Measurements from ENCODE around the gene ANP32B. TPM values are rescaled to one million over a fixed set of nuclear protein-coding genes. Genes with fewer than 3 reads are reported as not detected.
A peak's percentile ranks its signal among the peaks of the same experiment; 100 is the strongest.
"Not testable (repeated sequence)": the region's sequence is repeated elsewhere in the genome, so short reads cannot be mapped to it uniquely, and the experiment has no call there.

ANP32B gene
- total and polyA plus RNA-seq, 4 experiments from 2014 or later: 70.4 to 168 (median 128) TPM

DNA sequence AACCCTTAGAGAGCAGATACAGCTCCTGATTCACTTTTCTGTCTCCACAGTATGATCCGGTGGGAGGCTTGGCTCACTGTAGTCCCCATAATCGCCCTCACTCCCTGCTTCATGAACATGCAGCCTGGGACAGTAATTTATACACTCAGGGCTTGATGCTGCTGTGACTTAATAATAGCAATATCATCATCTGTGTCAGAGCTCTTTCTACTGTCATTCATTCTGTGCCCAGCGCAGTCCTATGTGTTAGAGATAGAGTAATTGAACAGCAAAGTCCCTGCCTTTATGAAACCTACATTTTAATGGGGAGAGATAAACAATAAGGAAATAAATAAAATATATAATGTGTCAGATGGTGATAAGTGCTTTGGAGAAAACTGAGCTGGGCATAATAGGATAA lies 42.4 kb upstream of the ANP32B start:
- Histone ChIP-seq H3K4me3 (ENCODE audit: low read length in 2 of 2) (no peak overlapping the region), H3K36me3 (ENCODE audit: insufficient read depth, low read length) (no peaks in the 10 kb centered on the region), H3K27me3 (ENCODE audit: insufficient read depth, low read length) (no peaks in the 10 kb centered on the region), H3K27ac (ENCODE audit: low read depth, low read length) (no peak overlapping the region), H3K4me1 (ENCODE audit: insufficient read depth, low read length) (peaks cover 28% of the 10 kb centered on the region), H3K9me3 (ENCODE audit: control insufficient read depth in 1 of 2, low read length in 2 of 2) (no peaks in the 10 kb centered on the region)
- peak overlapping the region in 2 of 7 donors; percentile 6 to 43 for H3K27ac Mint-ChIP-seq
- no peak overlapping the region for H3K4me3 Mint-ChIP-seq
- intact Hi-C loops (cut with micrococcal nuclease): no loop called here
- H3K27me3 Mint-ChIP-seq: no peaks in the 10 kb centered on the region
- POLR2A ChIA-PET (ENCODE audit: partially characterized antibody): interaction anchor here (1.4 to 1.7 kb wide), 2 partner anchors 10 to 34 kb away, joined by 3 to 4 read pairs; no protein-coding TSS in a partner anchor
- peaks cover 0 to 2% (median 0%) of the 10 kb centered on the region in 8 donors for H3K9me3 Mint-ChIP-seq
- DNase-seq: no peak
- H3K36me3 Mint-ChIP-seq: no peaks in the 10 kb centered on the region
- H3K4me1 Mint-ChIP-seq: peaks cover 18 to 31% (median 21%) of the 10 kb centered on the region in 4 donors
- CTCF ChIA-PET (ENCODE audit: partially characterized antibody): interaction anchor here (1.0 to 8.1 kb wide), 3 partner anchors 14 to 42 kb away, joined by 3 to 61 read pairs (median 4); partner anchors contain the start of genes ANP32B and TRMO

DNA sequence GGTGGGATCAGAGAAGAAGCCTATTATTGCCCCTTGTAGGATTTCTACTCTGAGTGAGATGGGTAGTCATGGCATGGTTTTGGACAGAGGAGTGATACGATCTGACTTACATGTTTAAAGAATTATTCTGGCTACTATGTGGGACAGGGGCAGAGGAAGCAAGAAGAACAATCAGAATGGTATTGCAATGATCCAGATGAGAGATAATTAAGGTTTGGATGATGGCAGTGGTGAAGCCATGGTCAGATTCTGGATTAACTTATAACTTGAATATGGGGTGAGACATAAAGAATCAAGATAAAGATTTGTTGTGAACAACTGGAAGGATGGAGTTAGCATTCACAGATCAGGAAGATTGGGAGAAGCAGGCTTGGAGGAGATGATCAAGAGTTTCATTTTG lies 41.8 kb upstream of the ANP32B start:
- H3K27me3 Mint-ChIP-seq: no peaks in the 10 kb centered on the region
- DNase-seq: no peak
- Histone ChIP-seq H3K27ac (ENCODE audit: low read depth, low read length) (no peak overlapping the region), H3K27me3 (ENCODE audit: insufficient read depth, low read length) (no peaks in the 10 kb centered on the region), H3K4me1 (ENCODE audit: insufficient read depth, low read length) (peaks cover 28% of the 10 kb centered on the region), H3K4me3 (ENCODE audit: low read length in 2 of 2) (no peak overlapping the region), H3K9me3 (ENCODE audit: control insufficient read depth in 1 of 2, low read length in 2 of 2) (no peaks in the 10 kb centered on the region), H3K36me3 (ENCODE audit: insufficient read depth, low read length) (no peaks in the 10 kb centered on the region)
- peaks cover 0 to 2% (median 0%) of the 10 kb centered on the region in 8 donors for H3K9me3 Mint-ChIP-seq
- H3K4me1 Mint-ChIP-seq: peaks cover 18 to 26% (median 21%) of the 10 kb centered on the region in 4 donors
- H3K4me3 Mint-ChIP-seq: no peak overlapping the region
- H3K36me3 Mint-ChIP-seq: no peaks in the 10 kb centered on the region
- POLR2A ChIA-PET (ENCODE audit: partially characterized antibody): interaction anchor here (1.4 kb wide), 1 partner anchor 35 kb away, joined by 3 read pairs; no protein-coding TSS in a partner anchor
- H3K27ac Mint-ChIP-seq: peak overlapping the region in 3 of 7 donors; percentile 2 to 14 (median 13)
- CTCF ChIA-PET (ENCODE audit: partially characterized antibody): interaction anchor here (0.7 to 8.1 kb wide), 4 partner anchors 13 to 57 kb away, joined by 3 to 61 read pairs (median 6); partner anchors contain the start of gene TRMO
- intact Hi-C loops (cut with micrococcal nuclease): no loop called here

DNA sequence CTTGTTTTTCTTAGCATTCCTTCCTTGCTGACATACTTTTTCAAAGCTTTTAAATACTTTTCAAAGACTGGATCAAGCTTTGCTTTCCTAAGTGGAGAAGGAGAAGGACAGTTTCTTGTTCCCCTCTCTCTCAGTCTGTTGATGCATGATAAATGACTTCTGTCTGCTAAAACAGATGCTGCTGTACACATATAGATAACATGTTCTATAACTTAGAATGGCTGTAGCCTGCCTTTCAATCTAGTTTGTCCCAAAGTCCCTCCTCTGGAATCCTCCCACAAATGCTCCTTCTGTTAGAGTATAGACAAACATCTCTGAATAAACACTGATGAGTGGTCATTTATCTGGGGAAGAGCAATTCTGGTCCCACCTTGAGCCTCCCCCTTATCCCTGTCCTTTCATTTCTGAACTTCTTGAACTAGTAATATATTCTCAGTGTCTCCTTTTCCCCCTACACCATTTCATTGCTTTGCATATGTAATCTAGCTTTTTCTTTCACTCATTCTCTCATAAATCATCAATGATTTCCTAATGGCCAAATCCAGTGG lies 39.8 kb upstream of the ANP32B start:
- Mint-ChIP-seq H3K27me3 (no peaks in the 10 kb centered on the region), H3K36me3 (no peaks in the 10 kb centered on the region), H3K27ac (no peak overlapping the region), H3K4me1 (peaks cover 7 to 9% (median 8%) of the 10 kb centered on the region in 4 donors), H3K4me3 (no peak overlapping the region), H3K9me3 (peaks cover 0 to 2% (median 0%) of the 10 kb centered on the region in 8 donors)
- Histone ChIP-seq H3K4me3 (ENCODE audit: low read length in 2 of 2) (no peak overlapping the region), H3K36me3 (ENCODE audit: insufficient read depth, low read length) (no peaks in the 10 kb centered on the region), H3K27me3 (ENCODE audit: insufficient read depth, low read length) (no peaks in the 10 kb centered on the region), H3K9me3 (ENCODE audit: control insufficient read depth in 1 of 2, low read length in 2 of 2) (no peaks in the 10 kb centered on the region), H3K27ac (ENCODE audit: low read depth, low read length) (no peak overlapping the region), H3K4me1 (ENCODE audit: insufficient read depth, low read length) (peaks cover 12% of the 10 kb centered on the region)
- intact Hi-C loops (cut with micrococcal nuclease): no loop called here
- POLR2A ChIA-PET (ENCODE audit: partially characterized antibody): interaction anchor here (1.3 to 3.9 kb wide), 3 partner anchors 17 to 21 kb away, joined by 3 to 22 read pairs (median 6); partner anchors contain the start of gene TRMO
- CTCF ChIA-PET (ENCODE audit: partially characterized antibody): interaction anchor here (1.4 to 8.1 kb wide), 4 partner anchors 8 to 19 kb away, joined by 3 to 61 read pairs (median 7); partner anchors contain the start of gene TRMO
- no peak for DNase-seq

DNA sequence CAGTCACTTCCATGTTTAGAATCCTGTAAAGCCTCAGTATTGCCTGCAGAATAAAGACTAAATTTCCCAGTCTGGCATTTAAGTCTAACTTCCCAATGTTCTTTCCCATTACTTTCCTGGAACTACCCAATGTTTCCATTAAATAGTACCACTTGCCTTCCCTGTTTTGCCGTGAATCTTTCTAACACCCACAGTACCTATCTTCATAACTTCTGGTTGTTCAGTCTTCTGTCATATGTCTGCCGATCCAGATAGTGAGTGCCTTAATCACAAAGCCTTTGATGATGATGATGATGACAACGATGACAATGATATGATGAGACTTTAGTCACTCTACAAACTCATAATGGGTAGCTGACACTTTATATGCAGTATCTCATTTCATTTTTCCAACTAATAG lies 38.5 kb upstream of the ANP32B start:
- Histone ChIP-seq H3K4me1 (ENCODE audit: insufficient read depth, low read length) (no peaks in the 10 kb centered on the region), H3K27me3 (ENCODE audit: insufficient read depth, low read length) (no peaks in the 10 kb centered on the region), H3K27ac (ENCODE audit: low read depth, low read length) (no peak overlapping the region), H3K4me3 (ENCODE audit: low read length in 2 of 2) (no peak overlapping the region), H3K9me3 (ENCODE audit: control insufficient read depth in 1 of 2, low read length in 2 of 2) (no peaks in the 10 kb centered on the region), H3K36me3 (ENCODE audit: insufficient read depth, low read length) (no peaks in the 10 kb centered on the region)
- no peaks in the 10 kb centered on the region for H3K4me1 Mint-ChIP-seq
- H3K27ac Mint-ChIP-seq: no peak overlapping the region
- ChIA-PET CTCF (ENCODE audit: partially characterized antibody) (interaction anchor here (1.4 to 8.1 kb wide), 3 partner anchors 9 to 21 kb away, joined by 3 to 61 read pairs (median 5); partner anchors contain the start of gene TRMO), POLR2A (ENCODE audit: partially characterized antibody) (interaction anchor here (0.8 to 3.9 kb wide), 2 partner anchors 22 to 54 kb away, joined by 3 to 22 read pairs; partner anchors contain the start of gene TRMO)
- intact Hi-C loops (cut with micrococcal nuclease): no loop called here
- no peak overlapping the region for H3K4me3 Mint-ChIP-seq
- peaks cover 0 to 2% (median 0%) of the 10 kb centered on the region in 8 donors for H3K9me3 Mint-ChIP-seq
- no peak for DNase-seq
- H3K36me3 Mint-ChIP-seq: no peaks in the 10 kb centered on the region
- H3K27me3 Mint-ChIP-seq: peaks cover 0 to 3% of the 10 kb centered on the region in 2 donors

DNA sequence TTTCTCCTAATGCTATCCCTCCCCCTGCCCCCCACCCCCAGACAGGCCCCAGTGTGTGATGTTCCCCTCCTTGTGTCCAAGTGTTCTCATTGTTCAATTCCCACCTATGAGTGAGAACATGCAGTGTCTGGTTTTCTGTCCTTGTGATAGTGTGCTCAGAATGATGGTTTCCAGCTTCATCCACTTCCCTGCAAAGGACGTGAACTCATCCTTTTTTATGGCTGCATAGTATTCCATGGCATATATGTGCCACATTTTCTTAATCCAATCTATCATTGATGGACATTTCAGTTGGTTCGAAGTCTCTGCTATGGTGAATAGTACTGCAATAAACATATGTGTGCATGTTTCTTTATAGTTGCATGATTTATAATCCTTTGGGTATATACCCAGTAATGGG lies 37.7 kb upstream of the ANP32B start:
- H3K9me3 Mint-ChIP-seq; H3K36me3 ChIP-seq (ENCODE audit: insufficient read depth, low read length); H3K9me3 ChIP-seq (ENCODE audit: control insufficient read depth in 1 of 2, low read length in 2 of 2); H3K4me3 Mint-ChIP-seq; DNase-seq; intact Hi-C loops (cut with micrococcal nuclease); H3K27me3 ChIP-seq (ENCODE audit: insufficient read depth, low read length); H3K27ac ChIP-seq (ENCODE audit: low read depth, low read length); H3K4me1 Mint-ChIP-seq; H3K4me1 ChIP-seq (ENCODE audit: insufficient read depth, low read length); H3K4me3 ChIP-seq (ENCODE audit: low read length in 2 of 2); CTCF ChIA-PET (ENCODE audit: partially characterized antibody); H3K27me3 Mint-ChIP-seq; H3K36me3 Mint-ChIP-seq; H3K27ac Mint-ChIP-seq: not testable (repeated sequence)
- POLR2A ChIA-PET (ENCODE audit: partially characterized antibody): interaction anchor here (3.9 kb wide), 1 partner anchor 23 kb away, joined by 22 read pairs; the partner anchor contains the start of gene TRMO

DNA sequence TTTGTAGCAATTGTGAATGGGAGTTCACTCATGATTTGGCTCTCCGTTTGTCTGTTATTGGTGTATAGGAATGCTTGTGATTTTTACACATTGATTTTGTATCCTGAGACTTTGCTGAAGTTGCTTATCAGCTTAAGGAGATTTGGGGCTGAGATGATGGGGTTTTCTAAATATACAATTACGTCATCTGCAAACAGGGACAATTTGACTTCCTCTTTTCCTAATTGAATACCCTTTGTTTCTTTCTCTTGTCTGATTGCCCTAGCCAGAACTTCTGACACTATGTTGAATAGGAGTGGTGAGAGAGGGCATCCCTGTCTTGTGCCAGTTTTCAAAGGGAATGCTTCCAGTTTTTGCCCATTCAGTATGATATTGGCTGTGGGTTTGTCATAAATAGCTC lies 36.0 kb upstream of the ANP32B start:
- H3K27me3 ChIP-seq (ENCODE audit: insufficient read depth, low read length); POLR2A ChIA-PET (ENCODE audit: partially characterized antibody); intact Hi-C loops (cut with micrococcal nuclease); H3K27ac ChIP-seq (ENCODE audit: low read depth, low read length); H3K4me3 ChIP-seq (ENCODE audit: low read length in 2 of 2); H3K4me3 Mint-ChIP-seq; H3K27me3 Mint-ChIP-seq; H3K36me3 ChIP-seq (ENCODE audit: insufficient read depth, low read length); H3K4me1 Mint-ChIP-seq; H3K4me1 ChIP-seq (ENCODE audit: insufficient read depth, low read length); H3K9me3 ChIP-seq (ENCODE audit: control insufficient read depth in 1 of 2, low read length in 2 of 2); H3K9me3 Mint-ChIP-seq; H3K36me3 Mint-ChIP-seq; DNase-seq: not testable (repeated sequence)
- CTCF ChIA-PET (ENCODE audit: partially characterized antibody): interaction anchor here (1.1 kb wide), 1 partner anchor 57 kb away, joined by 3 read pairs; no protein-coding TSS in a partner anchor
- peak overlapping the region in 1 of 7 donors; percentile 12 for H3K27ac Mint-ChIP-seq

DNA sequence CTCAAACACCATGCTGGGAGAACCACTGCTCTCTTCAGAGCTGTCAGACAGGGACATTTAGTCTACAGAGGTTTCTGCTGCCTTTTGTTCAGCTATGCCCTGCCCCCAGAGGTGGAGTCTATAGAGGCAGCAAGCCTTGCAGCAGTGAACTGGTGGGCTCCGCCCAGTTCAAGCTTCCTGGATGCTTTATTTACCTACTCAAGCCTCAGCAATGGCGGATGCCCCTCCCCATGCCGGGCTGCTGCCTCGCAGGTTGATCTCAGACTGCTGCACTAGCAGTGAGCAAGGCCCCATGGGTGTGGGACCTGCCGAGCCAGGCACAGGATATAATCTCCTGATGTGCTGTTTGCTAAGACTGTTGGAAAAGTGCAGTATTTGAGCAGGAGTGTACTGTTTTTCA lies 32.3 kb upstream of the ANP32B start:
- peak; percentile 6 to 36 (median 17) for DNase-seq
- H3K27ac Mint-ChIP-seq; H3K36me3 Mint-ChIP-seq; H3K9me3 ChIP-seq (ENCODE audit: control insufficient read depth in 1 of 2, low read length in 2 of 2); H3K4me3 ChIP-seq (ENCODE audit: low read length in 2 of 2); H3K9me3 Mint-ChIP-seq; intact Hi-C loops (cut with micrococcal nuclease); H3K27me3 Mint-ChIP-seq; H3K4me3 Mint-ChIP-seq; H3K36me3 ChIP-seq (ENCODE audit: insufficient read depth, low read length); H3K27ac ChIP-seq (ENCODE audit: low read depth, low read length); H3K4me1 ChIP-seq (ENCODE audit: insufficient read depth, low read length); H3K27me3 ChIP-seq (ENCODE audit: insufficient read depth, low read length): not testable (repeated sequence)
- CTCF ChIA-PET (ENCODE audit: partially characterized antibody): interaction anchor here (1.7 to 11.8 kb wide), 2 partner anchors 27 to 84 kb away, joined by 3 to 256 read pairs; partner anchors contain the start of gene TRMO
- POLR2A ChIA-PET (ENCODE audit: partially characterized antibody): interaction anchor here (0.7 to 1.4 kb wide), 2 partner anchors 25 to 44 kb away, joined by 3 read pairs; no protein-coding TSS in a partner anchor
- H3K4me1 Mint-ChIP-seq: peaks cover 0 to 10% (median 2%) of the 10 kb centered on the region in 4 donors
